Fibroblast of lung (primary cell): ENCODE data around the gene RMC1.

Experiments used
- CTCF ChIP-seq, 2 donors: IDR thresholded peaks in 1 of 2; conservative IDR thresholded peaks in 1 of 2; 1 replicate in 1 of 2; 2 replicates in 1 of 2; pipeline ENCODE4 v1.5.1; 2011 to 2012; ENCODE audit warnings: low read length in 2 of 2, control low read depth in 1 of 2, inconsistent platforms in 1 of 2, low read depth in 1 of 2, mild to moderate bottlenecking in 1 of 2
- EZH2 ChIP-seq: IDR thresholded peaks from 2 replicates; pipeline ENCODE4 v1.5.1; 2012; ENCODE audit warnings: low read length, control low read depth, mild to moderate bottlenecking; ENCODE audit errors: missing control alignments

GRCh38 chr18:23504720-23505119 is 1.4 kb downstream of the RMC1 start:
- TF ChIP-seq CTCF (conservative IDR thresholded peaks at IDR 0.05 in 1 of 2, IDR thresholded peaks at IDR 0.05 in 1 of 2; ENCODE audit: low read depth in 1 of 2, low read length in 2 of 2) (no peak), EZH2 (no peak)
